K562 (cell line): ENCODE data around the gene GPX6. TPM values are rescaled to one million over a fixed set of nuclear protein-coding genes. Genes with fewer than 3 reads are reported as not detected.

Experiments
- ARID3A ChIP-seq: IDR thresholded peaks from 2 replicates; pipeline ENCODE4 v1.6.1; 2012; ENCODE audit warnings: low read depth, low read length, improper control_type of control experiment, borderline replicate concordance
- CHD2 ChIP-seq: IDR thresholded peaks from 2 replicates; pipeline ENCODE4 v1.6.1; 2011; ENCODE audit warnings: low read depth, low read length
- CTBP1 ChIP-seq: fragments of 450-650 bp; IDR thresholded peaks from 2 replicates; pipeline ENCODE4 v1.6.1; 2016; ENCODE audit warnings: borderline replicate concordance
- ERF ChIP-seq: fragments of 450-650 bp; formaldehyde crosslinking; IDR thresholded peaks from 2 replicates; pipeline ENCODE4 v1.4.0; 2020; ENCODE audit warnings: mild to moderate bottlenecking, mixed read lengths
- KDM4B ChIP-seq, 2 experiments: fragments of 450-650 bp in 1 of 2; sonication (generic) in 1 of 2; IDR thresholded peaks; 2 replicates each; pipeline ENCODE4 v1.6.1; 2016 to 2017; ENCODE audit warnings: borderline replicate concordance in 2 of 2, antibody characterized with exemption in 1 of 2, low read depth in 1 of 2, mild to moderate bottlenecking in 1 of 2
- SMARCB1 ChIP-seq: IDR thresholded peaks from 2 replicates; pipeline ENCODE4 v1.6.1; 2011; ENCODE audit warnings: improper control_type of control experiment, low read depth; ENCODE audit not compliant: insufficient read length
- THAP12 ChIP-seq: fragments of 250-450 bp; sonication (Bioruptor Pico); IDR thresholded peaks from 2 replicates; pipeline ENCODE4 v1.9.0; 2021; ENCODE audit warnings: mild to moderate bottlenecking, inconsistent platforms
- ZBTB12 ChIP-seq: fragments of 250-450 bp; sonication (Bioruptor Pico); IDR thresholded peaks from 2 replicates; pipeline ENCODE4 v1.4.0; 2020
- ZNF384 ChIP-seq: IDR thresholded peaks from 2 replicates; pipeline ENCODE4 v1.6.1; 2012; ENCODE audit warnings: low read depth, low read length, improper control_type of control experiment
- ZNF395 ChIP-seq: fragments of 200-800 bp; sonication (Bioruptor generic); IDR thresholded peaks from 2 replicates; pipeline ENCODE4 v1.6.1; 2017; ENCODE audit warnings: missing genetic modification characterization, missing compliant biosample characterization
- ZNF707 ChIP-seq: fragments of 250-450 bp; sonication (Bioruptor Pico); conservative IDR thresholded peaks from 2 replicates; pipeline ENCODE4 v1.8.0; 2022; ENCODE audit warnings: inconsistent platforms, mild to moderate bottlenecking, moderate library complexity
- polyA plus RNA-seq, 8 experiments: library from polyadenylated mRNA; depleted of rRNA in 4 of 8; stranded (reverse) in 5 of 8; unstranded in 3 of 8; fragments of >200 nt; fragmentation: Nextera tagmentation in 2 of 8; fragmentation: Illumina TruSeq in 1 of 8; extraction: Ambion mirVana in 2 of 8; extraction: Trizol in 1 of 8; gene quantifications; 2 replicates each; pipeline versions ENCODE4 v1.2.1 to v1.2.3, GENCODE V29; 2011 to 2014; ENCODE audit warnings: inconsistent platforms in 1 of 8, missing spikeins in 1 of 8
- total RNA-seq, 7 experiments: library from RNA; depleted of rRNA in 6 of 7; stranded (reverse); fragments of >200 nt in 6 of 7; fragmentation: Illumina TruSeq in 2 of 7; extraction: Trizol in 2 of 7; gene quantifications; 2 replicates each; pipeline versions ENCODE4 v1.2.1 to v1.2.3, GENCODE V29; 2011 to 2021; ENCODE audit warnings: low replicate concordance in 1 of 7
- TF ChIP-seq, protein P1 (sequence below): fragments of 250-450 bp; sonication (Bioruptor Pico); IDR thresholded peaks from 2 replicates; pipeline ENCODE4 v1.4.0; 2020
- TF ChIP-seq, protein P2 (sequence below): fragments of 450-650 bp; IDR thresholded peaks from 2 replicates; pipeline ENCODE4 v1.6.1; 2016

Gene GPX6
- total and polyA plus RNA-seq, 9 of the 15 experiments (the other 6 are each of a cell fraction or from before 2014, with no cell fraction given), result not detected

GRCh38 chr6:28480253-28480932 is 35.2 kb downstream of the GPX6 start (continued):
- TF ChIP-seq ZNF395 (CRISPR knock-in tag), result no peak
- peak; percentile 83; the same call in 1 of the 2 replicates for TF ChIP-seq CTBP1
- no peak for TF ChIP-seq ERF (CRISPR knock-in tag)
- no peak for TF ChIP-seq SMARCB1
- no peak for TF ChIP-seq THAP12 (CRISPR knock-in tag)
- TF ChIP-seq, protein P1, sequence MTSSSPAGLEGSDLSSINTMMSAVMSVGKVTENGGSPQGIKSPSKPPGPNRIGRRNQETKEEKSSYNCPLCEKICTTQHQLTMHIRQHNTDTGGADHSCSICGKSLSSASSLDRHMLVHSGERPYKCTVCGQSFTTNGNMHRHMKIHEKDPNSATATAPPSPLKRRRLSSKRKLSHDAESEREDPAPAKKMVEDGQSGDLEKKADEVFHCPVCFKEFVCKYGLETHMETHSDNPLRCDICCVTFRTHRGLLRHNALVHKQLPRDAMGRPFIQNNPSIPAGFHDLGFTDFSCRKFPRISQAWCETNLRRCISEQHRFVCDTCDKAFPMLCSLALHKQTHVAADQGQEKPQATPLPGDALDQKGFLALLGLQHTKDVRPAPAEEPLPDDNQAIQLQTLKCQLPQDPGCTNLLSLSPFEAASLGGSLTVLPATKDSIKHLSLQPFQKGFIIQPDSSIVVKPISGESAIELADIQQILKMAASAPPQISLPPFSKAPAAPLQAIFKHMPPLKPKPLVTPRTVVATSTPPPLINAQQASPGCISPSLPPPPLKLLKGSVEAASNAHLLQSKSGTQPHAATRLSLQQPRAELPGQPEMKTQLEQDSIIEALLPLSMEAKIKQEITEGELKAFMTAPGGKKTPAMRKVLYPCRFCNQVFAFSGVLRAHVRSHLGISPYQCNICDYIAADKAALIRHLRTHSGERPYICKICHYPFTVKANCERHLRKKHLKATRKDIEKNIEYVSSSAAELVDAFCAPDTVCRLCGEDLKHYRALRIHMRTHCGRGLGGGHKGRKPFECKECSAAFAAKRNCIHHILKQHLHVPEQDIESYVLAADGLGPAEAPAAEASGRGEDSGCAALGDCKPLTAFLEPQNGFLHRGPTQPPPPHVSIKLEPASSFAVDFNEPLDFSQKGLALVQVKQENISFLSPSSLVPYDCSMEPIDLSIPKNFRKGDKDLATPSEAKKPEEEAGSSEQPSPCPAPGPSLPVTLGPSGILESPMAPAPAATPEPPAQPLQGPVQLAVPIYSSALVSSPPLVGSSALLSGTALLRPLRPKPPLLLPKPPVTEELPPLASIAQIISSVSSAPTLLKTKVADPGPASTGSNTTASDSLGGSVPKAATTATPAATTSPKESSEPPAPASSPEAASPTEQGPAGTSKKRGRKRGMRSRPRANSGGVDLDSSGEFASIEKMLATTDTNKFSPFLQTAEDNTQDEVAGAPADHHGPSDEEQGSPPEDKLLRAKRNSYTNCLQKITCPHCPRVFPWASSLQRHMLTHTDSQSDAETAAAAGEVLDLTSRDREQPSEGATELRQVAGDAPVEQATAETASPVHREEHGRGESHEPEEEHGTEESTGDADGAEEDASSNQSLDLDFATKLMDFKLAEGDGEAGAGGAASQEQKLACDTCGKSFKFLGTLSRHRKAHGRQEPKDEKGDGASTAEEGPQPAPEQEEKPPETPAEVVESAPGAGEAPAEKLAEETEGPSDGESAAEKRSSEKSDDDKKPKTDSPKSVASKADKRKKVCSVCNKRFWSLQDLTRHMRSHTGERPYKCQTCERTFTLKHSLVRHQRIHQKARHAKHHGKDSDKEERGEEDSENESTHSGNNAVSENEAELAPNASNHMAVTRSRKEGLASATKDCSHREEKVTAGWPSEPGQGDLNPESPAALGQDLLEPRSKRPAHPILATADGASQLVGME (CRISPR knock-in tag), result no peak
- TF ChIP-seq ZNF384, result no peak
- no peak for TF ChIP-seq ARID3A
- no peak for TF ChIP-seq ZNF707 (CRISPR knock-in tag)
- TF ChIP-seq, protein P2, sequence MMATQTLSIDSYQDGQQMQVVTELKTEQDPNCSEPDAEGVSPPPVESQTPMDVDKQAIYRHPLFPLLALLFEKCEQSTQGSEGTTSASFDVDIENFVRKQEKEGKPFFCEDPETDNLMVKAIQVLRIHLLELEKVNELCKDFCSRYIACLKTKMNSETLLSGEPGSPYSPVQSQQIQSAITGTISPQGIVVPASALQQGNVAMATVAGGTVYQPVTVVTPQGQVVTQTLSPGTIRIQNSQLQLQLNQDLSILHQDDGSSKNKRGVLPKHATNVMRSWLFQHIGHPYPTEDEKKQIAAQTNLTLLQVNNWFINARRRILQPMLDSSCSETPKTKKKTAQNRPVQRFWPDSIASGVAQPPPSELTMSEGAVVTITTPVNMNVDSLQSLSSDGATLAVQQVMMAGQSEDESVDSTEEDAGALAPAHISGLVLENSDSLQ, result peak; percentile 76
- no peak for TF ChIP-seq ZBTB12 (CRISPR knock-in tag)
- no peak for TF ChIP-seq KDM4B (IDR thresholded peaks at IDR 0.05; ENCODE audit: borderline replicate concordance in 2 of 2, low read depth in 1 of 2)
- TF ChIP-seq CHD2, result no peak
